ENCODE measurements around the gene GRK7. TPM values are rescaled to one million over a fixed set of nuclear protein-coding genes. Genes with fewer than 3 reads are reported as not detected.

The GRK7 gene, protein sequence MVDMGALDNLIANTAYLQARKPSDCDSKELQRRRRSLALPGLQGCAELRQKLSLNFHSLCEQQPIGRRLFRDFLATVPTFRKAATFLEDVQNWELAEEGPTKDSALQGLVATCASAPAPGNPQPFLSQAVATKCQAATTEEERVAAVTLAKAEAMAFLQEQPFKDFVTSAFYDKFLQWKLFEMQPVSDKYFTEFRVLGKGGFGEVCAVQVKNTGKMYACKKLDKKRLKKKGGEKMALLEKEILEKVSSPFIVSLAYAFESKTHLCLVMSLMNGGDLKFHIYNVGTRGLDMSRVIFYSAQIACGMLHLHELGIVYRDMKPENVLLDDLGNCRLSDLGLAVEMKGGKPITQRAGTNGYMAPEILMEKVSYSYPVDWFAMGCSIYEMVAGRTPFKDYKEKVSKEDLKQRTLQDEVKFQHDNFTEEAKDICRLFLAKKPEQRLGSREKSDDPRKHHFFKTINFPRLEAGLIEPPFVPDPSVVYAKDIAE (N-terminal part only)
- under 0.01 TPM in 1 of 2 replicates, not detected in the other for total RNA-seq

- H3K4me3 ChIP-seq (ENCODE audit: low read depth, low read length) = peak within 1 kb of the TSS; percentile 32
- DNase-seq (ENCODE audit: low read depth) = no peak
- TF ChIP-seq, protein P1, sequence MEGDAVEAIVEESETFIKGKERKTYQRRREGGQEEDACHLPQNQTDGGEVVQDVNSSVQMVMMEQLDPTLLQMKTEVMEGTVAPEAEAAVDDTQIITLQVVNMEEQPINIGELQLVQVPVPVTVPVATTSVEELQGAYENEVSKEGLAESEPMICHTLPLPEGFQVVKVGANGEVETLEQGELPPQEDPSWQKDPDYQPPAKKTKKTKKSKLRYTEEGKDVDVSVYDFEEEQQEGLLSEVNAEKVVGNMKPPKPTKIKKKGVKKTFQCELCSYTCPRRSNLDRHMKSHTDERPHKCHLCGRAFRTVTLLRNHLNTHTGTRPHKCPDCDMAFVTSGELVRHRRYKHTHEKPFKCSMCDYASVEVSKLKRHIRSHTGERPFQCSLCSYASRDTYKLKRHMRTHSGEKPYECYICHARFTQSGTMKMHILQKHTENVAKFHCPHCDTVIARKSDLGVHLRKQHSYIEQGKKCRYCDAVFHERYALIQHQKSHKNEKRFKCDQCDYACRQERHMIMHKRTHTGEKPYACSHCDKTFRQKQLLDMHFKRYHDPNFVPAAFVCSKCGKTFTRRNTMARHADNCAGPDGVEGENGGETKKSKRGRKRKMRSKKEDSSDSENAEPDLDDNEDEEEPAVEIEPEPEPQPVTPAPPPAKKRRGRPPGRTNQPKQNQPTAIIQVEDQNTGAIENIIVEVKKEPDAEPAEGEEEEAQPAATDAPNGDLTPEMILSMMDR (IDR thresholded peaks at IDR 0.05; ENCODE audit: insufficient read depth, low read depth, low read length) = no peak
Observed at GRCh38 chr3:141763088-141763750, at the start of gene GRK7. Gene GRK7, plus strand, starts transcription at chr3:141763408. Its CDS starts 14,877 bp downstream, at chr3:141778285.

DNA sequence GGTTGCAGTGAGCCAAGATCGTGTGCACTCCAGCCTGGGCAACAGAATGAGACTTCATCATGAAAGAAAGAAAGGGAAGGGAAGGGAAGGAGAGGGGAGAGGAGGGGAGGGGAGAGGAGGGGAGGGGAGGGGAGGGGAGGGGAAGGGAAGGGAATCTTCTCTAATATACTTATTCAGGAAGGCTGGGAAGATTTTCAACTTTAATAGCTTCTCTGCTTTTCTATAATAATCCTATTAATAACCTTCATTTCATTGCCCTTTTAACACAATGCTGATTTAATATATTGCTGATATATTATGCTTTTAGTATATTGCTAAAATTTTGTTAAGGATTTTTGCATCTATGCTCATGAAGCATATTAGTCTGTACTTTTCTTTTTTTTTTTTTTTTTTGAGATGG, 48.5 kb upstream of the GRK7 start:
- DNase-seq (ENCODE audit: low read depth) = no peak
- H3K4me3 ChIP-seq (ENCODE audit: low read depth, low read length) = no peak overlapping the region
- TF ChIP-seq, protein P1 (IDR thresholded peaks at IDR 0.05; ENCODE audit: insufficient read depth, low read depth, low read length) = no peak

DNA sequence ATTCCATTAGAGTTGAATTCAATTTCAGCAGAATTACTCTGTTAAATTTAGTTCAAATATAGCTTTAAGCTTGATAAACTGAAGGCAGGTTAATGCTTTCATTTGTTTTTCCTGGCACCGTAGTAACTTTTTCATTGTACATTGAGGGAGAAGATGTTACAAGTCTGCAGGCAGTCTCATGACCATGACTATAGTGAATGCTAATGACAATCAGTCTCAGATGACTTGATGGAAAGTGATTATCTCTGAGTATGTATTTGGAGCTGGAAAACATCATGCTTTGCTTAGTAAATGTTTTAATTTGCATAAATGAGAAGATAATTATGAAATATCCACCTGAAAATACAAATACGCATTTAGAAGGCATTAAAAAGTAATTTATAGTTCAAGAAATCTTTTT, 41.1 kb upstream of the GRK7 start:
- H3K4me3 ChIP-seq (ENCODE audit: low read depth, low read length) = no peak overlapping the region
- no peak for DNase-seq (ENCODE audit: low read depth)
- TF ChIP-seq, protein P1 (IDR thresholded peaks at IDR 0.05; ENCODE audit: insufficient read depth, low read depth, low read length) = no peak

DNA sequence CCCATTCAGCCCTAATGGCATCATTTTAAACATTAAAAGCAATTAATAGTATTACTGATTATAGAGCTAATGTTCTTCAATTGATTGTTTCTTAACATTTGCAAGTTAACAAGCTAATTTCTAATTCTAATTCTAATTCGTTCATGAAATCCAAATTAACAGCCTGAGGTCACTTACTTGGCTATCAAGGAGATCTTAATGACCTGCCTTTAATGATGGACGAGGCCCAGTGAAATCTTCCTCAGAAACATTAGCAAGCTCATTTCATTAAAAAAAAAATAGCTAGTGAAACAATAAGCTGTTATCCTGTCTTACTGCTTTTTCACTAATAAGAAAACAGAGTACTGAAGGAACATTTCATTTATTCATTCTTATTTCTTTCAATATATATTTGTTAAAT, 40.6 kb upstream of the GRK7 start:
- no peak overlapping the region for H3K4me3 ChIP-seq (ENCODE audit: low read depth, low read length)
- TF ChIP-seq, protein P1 (IDR thresholded peaks at IDR 0.05; ENCODE audit: insufficient read depth, low read depth, low read length) = no peak
- DNase-seq (ENCODE audit: low read depth) = no peak

- no peak for DNase-seq (ENCODE audit: low read depth)
- TF ChIP-seq, protein P1 (IDR thresholded peaks at IDR 0.05; ENCODE audit: insufficient read depth, low read depth, low read length) = no peak
- H3K4me3 ChIP-seq (ENCODE audit: low read depth, low read length) = no peak overlapping the region
Observed at GRCh38 chr3:141723255-141723654, 40.0 kb upstream of the GRK7 start.

- TF ChIP-seq, protein P1 (IDR thresholded peaks at IDR 0.05; ENCODE audit: insufficient read depth, low read depth, low read length) = no peak
- H3K4me3 ChIP-seq (ENCODE audit: low read depth, low read length) = no peak overlapping the region
- DNase-seq (ENCODE audit: low read depth) = no peak
Observed at GRCh38 chr3:141724186-141724585, 39.0 kb upstream of the GRK7 start.
